ENCODE data around the gene SLC10A3.

- TF ChIP-seq, protein P1, sequence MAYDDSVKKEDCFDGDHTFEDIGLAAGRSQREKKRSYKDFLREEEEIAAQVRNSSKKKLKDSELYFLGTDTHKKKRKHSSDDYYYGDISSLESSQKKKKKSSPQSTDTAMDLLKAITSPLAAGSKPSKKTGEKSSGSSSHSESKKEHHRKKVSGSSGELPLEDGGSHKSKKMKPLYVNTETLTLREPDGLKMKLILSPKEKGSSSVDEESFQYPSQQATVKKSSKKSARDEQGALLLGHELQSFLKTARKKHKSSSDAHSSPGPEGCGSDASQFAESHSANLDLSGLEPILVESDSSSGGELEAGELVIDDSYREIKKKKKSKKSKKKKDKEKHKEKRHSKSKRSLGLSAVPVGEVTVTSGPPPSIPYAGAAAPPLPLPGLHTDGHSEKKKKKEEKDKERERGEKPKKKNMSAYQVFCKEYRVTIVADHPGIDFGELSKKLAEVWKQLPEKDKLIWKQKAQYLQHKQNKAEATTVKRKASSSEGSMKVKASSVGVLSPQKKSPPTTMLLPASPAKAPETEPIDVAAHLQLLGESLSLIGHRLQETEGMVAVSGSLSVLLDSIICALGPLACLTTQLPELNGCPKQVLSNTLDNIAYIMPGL (CRISPR knock-in tag; IDR thresholded peaks at IDR 0.05; ENCODE audit: borderline replicate concordance in 1 of 2, low read depth in 1 of 2) = no peak
- no peak for TF ChIP-seq CBX1 (IDR thresholded peaks at IDR 0.05; ENCODE audit: low read depth)
- TF ChIP-seq, protein P2, sequence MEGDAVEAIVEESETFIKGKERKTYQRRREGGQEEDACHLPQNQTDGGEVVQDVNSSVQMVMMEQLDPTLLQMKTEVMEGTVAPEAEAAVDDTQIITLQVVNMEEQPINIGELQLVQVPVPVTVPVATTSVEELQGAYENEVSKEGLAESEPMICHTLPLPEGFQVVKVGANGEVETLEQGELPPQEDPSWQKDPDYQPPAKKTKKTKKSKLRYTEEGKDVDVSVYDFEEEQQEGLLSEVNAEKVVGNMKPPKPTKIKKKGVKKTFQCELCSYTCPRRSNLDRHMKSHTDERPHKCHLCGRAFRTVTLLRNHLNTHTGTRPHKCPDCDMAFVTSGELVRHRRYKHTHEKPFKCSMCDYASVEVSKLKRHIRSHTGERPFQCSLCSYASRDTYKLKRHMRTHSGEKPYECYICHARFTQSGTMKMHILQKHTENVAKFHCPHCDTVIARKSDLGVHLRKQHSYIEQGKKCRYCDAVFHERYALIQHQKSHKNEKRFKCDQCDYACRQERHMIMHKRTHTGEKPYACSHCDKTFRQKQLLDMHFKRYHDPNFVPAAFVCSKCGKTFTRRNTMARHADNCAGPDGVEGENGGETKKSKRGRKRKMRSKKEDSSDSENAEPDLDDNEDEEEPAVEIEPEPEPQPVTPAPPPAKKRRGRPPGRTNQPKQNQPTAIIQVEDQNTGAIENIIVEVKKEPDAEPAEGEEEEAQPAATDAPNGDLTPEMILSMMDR (CRISPR knock-in tag; IDR thresholded peaks at IDR 0.05) = no peak
Observed at GRCh38 chrX:154495472-154495922, 5.1 kb upstream of the SLC10A3 start.

Data from HepG2 (cell line).